Transverse colon (tissue), 4 donors: ENCODE results near the gene ZKSCAN1. TPM values are rescaled to one million over a fixed set of nuclear protein-coding genes. Genes with fewer than 3 reads are reported as not detected.

Source experiments
- DNase-seq: peaks from one replicate; pipeline ENCODE4 v3.0.0-alpha.2; 2019
- H3K27ac ChIP-seq, 4 donors: fragments of 200-600 bp; sonication (generic); 2 replicates each; pipeline ENCODE4 v1.5.1; 2016 to 2018; ENCODE audit warnings: inconsistent platforms in 4 of 4
- H3K27me3 ChIP-seq: fragments of 200-600 bp; sonication (generic); 2 replicates; pipeline ENCODE4 v1.5.1; 2017; ENCODE audit warnings: inconsistent platforms
- H3K36me3 ChIP-seq, 4 donors: fragments of 200-600 bp; sonication (generic); 2 replicates each; pipeline ENCODE4 v1.5.1; 2017 to 2019; ENCODE audit warnings: inconsistent platforms in 4 of 4
- H3K4me1 ChIP-seq, 4 donors: fragments of 200-600 bp; sonication (generic); 2 replicates each; pipeline ENCODE4 v1.5.1; 2017 to 2020; ENCODE audit warnings: inconsistent platforms in 4 of 4
- H3K4me3 ChIP-seq, 4 donors: fragments of 200-600 bp; sonication (generic); 1 replicate in 1 of 4; 2 replicates in 3 of 4; pipeline versions ENCODE4 v1.5.1 to v1.6.1; 2017 to 2019; ENCODE audit warnings: inconsistent platforms in 4 of 4
- H3K9me3 ChIP-seq, 2 donors: fragments of 200-600 bp; sonication (generic); 2 replicates each; pipeline ENCODE4 v1.5.1; 2017 to 2019; ENCODE audit warnings: inconsistent platforms in 2 of 2
- CTCF ChIP-seq, 5 experiments: fragments of 200-600 bp in 3 of 5; fragments of 450-650 bp in 2 of 5; sonication (generic) in 3 of 5; IDR thresholded peaks; 1 replicate in 2 of 5; 2 replicates in 3 of 5; pipeline ENCODE4 v1.5.1; 2016 to 2017; ENCODE audit warnings: antibody characterized with exemption in 5 of 5, inconsistent platforms in 3 of 5, mild to moderate bottlenecking in 2 of 5, moderate library complexity in 1 of 5
- EP300 ChIP-seq: sonication (generic); formaldehyde crosslinking; IDR thresholded peaks from one replicate; pipeline ENCODE4 v1.6.1; 2017; ENCODE audit warnings: antibody characterized with exemption, low read depth
- POLR2A ChIP-seq: fragments of 450-650 bp; IDR thresholded peaks from one replicate; pipeline ENCODE4 v1.6.1; 2016; ENCODE audit warnings: antibody characterized with exemption, mild to moderate bottlenecking, moderate library complexity
- POLR2AphosphoS5 ChIP-seq, 3 donors: sonication (generic); formaldehyde crosslinking; IDR thresholded peaks; one replicate each; pipeline ENCODE4 v1.6.1; 2016; ENCODE audit warnings: antibody characterized with exemption in 3 of 3
- WGBS, 2 donors: methylation state at CpG; one replicate each; pipeline ENCODE4 v1.1.5; 2018; ENCODE audit warnings: low coverage in 1 of 2; 5-methylcytosine and 5-hydroxymethylcytosine counted together
- in situ Hi-C, 4 donors: fragments of 200-750 bp; cut with MboI; loops; one replicate each; pipeline versions ENCODE4 v1.15.0 to v1.15.1; 2017; ENCODE audit warnings: low sequenced_read_pairs in 3 of 4, low pct_ligation_motif_present in 1 of 4, low pct_unique_long_range_greater_than_20kb in 1 of 4
- intact Hi-C: fragments of 100-400 bp; cut with DNase I; formaldehyde crosslinking; loops from one replicate; pipeline ENCODE4 v1.15.1; 2023; ENCODE audit warnings: low total_unique reads
- total RNA-seq, 4 donors: library from RNA; depleted of rRNA; stranded (reverse); fragments of >200 nt; gene quantifications; one replicate each; pipeline ENCODE4 v1.1.0, GENCODE V29; 2016

ZKSCAN1 gene
- total RNA-seq, 4 donors from 2014 or later = 63.1 to 97.5 (median 84.5) TPM

- no peak overlapping the region for H3K4me3 ChIP-seq
- TF ChIP-seq POLR2AphosphoS5 (IDR thresholded peaks at IDR 0.05) (no peak), CTCF (IDR thresholded peaks at IDR 0.05) (no peak), EP300 (no peak), POLR2A (no peak)
- peaks cover 0 to 22% (median 8%) of the 10 kb centered on the region in 4 donors for H3K4me1 ChIP-seq
- intact Hi-C loops = no loop called here
- no peak overlapping the region for H3K27ac ChIP-seq
- in situ Hi-C loops = no loop called here
- H3K36me3 ChIP-seq = peaks cover 0 to 24% (median 9%) of the 10 kb centered on the region in 4 donors
- no peak for DNase-seq
- H3K27me3 ChIP-seq = no peaks in the 10 kb centered on the region
- no peaks in the 10 kb centered on the region for H3K9me3 ChIP-seq
- 84 to 89% methylated on average over 5 to 7 of the region's 7 CpGs for WGBS, 2 donors
These were observed 22.9 kb downstream of the ZKSCAN1 start for GRCh38 chr7:100038326-100038725.

GRCh38 chr7:100040575-100040974, 25.2 kb downstream of the ZKSCAN1 start:
- Histone ChIP-seq H3K4me3 (no peak overlapping the region), H3K4me1 (peaks cover 0 to 15% (median 7%) of the 10 kb centered on the region in 4 donors), H3K36me3 (peaks cover 0 to 2% (median 0%) of the 10 kb centered on the region in 4 donors), H3K9me3 (no peaks in the 10 kb centered on the region), H3K27ac (no peak overlapping the region), H3K27me3 (no peaks in the 10 kb centered on the region)
- WGBS, 2 donors = 69 to 83% methylated on average over 1 to 7 of the region's 7 CpGs
- intact Hi-C loops = no loop called here
- in situ Hi-C loops = no loop called here
- no peak for DNase-seq
- TF ChIP-seq CTCF (IDR thresholded peaks at IDR 0.05) (no peak), POLR2A (no peak), POLR2AphosphoS5 (IDR thresholded peaks at IDR 0.05) (no peak), EP300 (no peak)

- H3K36me3 ChIP-seq = no peaks in the 10 kb centered on the region
- peak; percentile 52 for DNase-seq
- peak in 4 of 5 experiments; percentile 20 to 31 (median 26) for TF ChIP-seq CTCF (IDR thresholded peaks at IDR 0.05)
- no peak for TF ChIP-seq EP300
- H3K9me3 ChIP-seq = no peaks in the 10 kb centered on the region
- WGBS, 2 donors = 42 to 46% methylated on average over 6 of the region's 6 CpGs
- intact Hi-C loops = no loop called here
- H3K27ac ChIP-seq = no peak overlapping the region
- H3K4me1 ChIP-seq = peaks cover 3 to 8% (median 6%) of the 10 kb centered on the region in 4 donors
- no peak overlapping the region for H3K4me3 ChIP-seq
- in situ Hi-C loops = no loop called here
- no peaks in the 10 kb centered on the region for H3K27me3 ChIP-seq
These were observed 29.3 kb downstream of the ZKSCAN1 start for GRCh38 chr7:100044718-100045117.

- Histone ChIP-seq H3K27ac (peak overlapping the region in 2 of 4 donors; percentile 91 to 97), H3K27me3 (no peaks in the 10 kb centered on the region), H3K4me3 (no peak overlapping the region), H3K4me1 (peaks cover 7 to 28% (median 15%) of the 10 kb centered on the region in 4 donors), H3K9me3 (no peaks in the 10 kb centered on the region), H3K36me3 (no peaks in the 10 kb centered on the region)
- intact Hi-C loops (no loop called here), in situ Hi-C loops (no loop called here)
- TF ChIP-seq EP300 = no peak
- TF ChIP-seq POLR2AphosphoS5 (IDR thresholded peaks at IDR 0.05) = no peak
- TF ChIP-seq POLR2A = no peak
- no peak for TF ChIP-seq CTCF (IDR thresholded peaks at IDR 0.05)
- peak; percentile 22 for DNase-seq
- 64 to 82% methylated on average over 3 to 4 of the region's 4 CpGs for WGBS, 2 donors
These were observed 33.3 kb downstream of the ZKSCAN1 start for GRCh38 chr7:100048680-100049079.
